Natural killer cell (primary cell): ENCODE results near the gene RACK1. TPM values are rescaled to one million over a fixed set of nuclear protein-coding genes. Genes with fewer than 3 reads are reported as not detected.

Experiments used
- ATAC-seq, 3 donors: fragments of 150-1000 bp in 2 of 3; fragments of 200-7000 bp in 1 of 3; cut with Tn5 transposase; 1 replicate in 1 of 3; 2 replicates in 2 of 3; pipeline ENCODE4 v1.10.0; 2021; ENCODE audit warnings: mild to moderate bottlenecking in 2 of 3, moderate library complexity in 2 of 3
- DNase-seq, 2 donors: peaks; one replicate each; pipeline versions ENCODE4 v3.0.0 to v3.0.0-alpha.2; 2013 to 2021; ENCODE audit warnings: mixed read lengths in 1 of 2
- H3K27ac ChIP-seq: one replicate; pipeline ENCODE4 v1.5.1; 2013; ENCODE audit warnings: mild to moderate bottlenecking, low read length
- H3K27me3 ChIP-seq: one replicate; pipeline ENCODE4 v1.6.1; 2013; ENCODE audit warnings: low read length; ENCODE audit not compliant: control insufficient read depth, insufficient read depth
- H3K36me3 ChIP-seq: one replicate; pipeline ENCODE4 v1.6.1; 2013; ENCODE audit warnings: low read length; ENCODE audit not compliant: control insufficient read depth, insufficient read depth
- H3K4me1 ChIP-seq: one replicate; pipeline ENCODE4 v1.6.1; 2013; ENCODE audit warnings: low read length; ENCODE audit not compliant: control insufficient read depth, insufficient read depth
- H3K4me3 ChIP-seq: one replicate; pipeline ENCODE4 v1.5.1; 2013; ENCODE audit warnings: low read length
- H3K9me3 ChIP-seq: one replicate; pipeline ENCODE4 v1.6.1; 2013; ENCODE audit warnings: low read length; ENCODE audit not compliant: control insufficient read depth, insufficient read depth
- H3K27ac Mint-ChIP-seq, 2 donors: one replicate each; pipeline ENCODE4 v1.8.0; 2022; ENCODE audit warnings: mild to moderate bottlenecking in 2 of 2, mixed read lengths in 2 of 2, moderate library complexity in 1 of 2
- H3K27me3 Mint-ChIP-seq, 2 donors: one replicate each; pipeline ENCODE4 v1.8.0; 2022; ENCODE audit warnings: low read depth in 2 of 2, mixed read lengths in 2 of 2
- H3K36me3 Mint-ChIP-seq: one replicate; pipeline ENCODE4 v1.8.0; 2022; ENCODE audit warnings: mixed read lengths
- H3K4me1 Mint-ChIP-seq, 2 donors: one replicate each; pipeline ENCODE4 v1.8.0; 2022; ENCODE audit warnings: mixed read lengths in 2 of 2
- H3K4me3 Mint-ChIP-seq: one replicate; pipeline ENCODE4 v1.8.0; 2022; ENCODE audit warnings: mild to moderate bottlenecking, moderate library complexity, mixed read lengths
- H3K9me3 Mint-ChIP-seq, 2 donors: one replicate each; pipeline ENCODE4 v1.8.0; 2022; ENCODE audit warnings: mixed read lengths in 2 of 2
- CTCF ChIP-seq: fragments of 200-600 bp; IDR thresholded peaks from one replicate; pipeline ENCODE4 v1.8.0; 2022; ENCODE audit warnings: antibody characterized with exemption
- WGBS: methylation state at CpG from one replicate; pipeline ENCODE4 v1.1.7; 2013; ENCODE audit warnings: missing lambda C conversion rate; ENCODE audit not compliant: insufficient coverage; 5-methylcytosine and 5-hydroxymethylcytosine counted together
- intact Hi-C: fragments of 100-400 bp; cut with micrococcal nuclease; formaldehyde crosslinking; loops from one replicate; pipeline ENCODE4 v1.14.2; 2022
- total RNA-seq, 4 donors: library from RNA; stranded (reverse); fragments of 120-200 nt in 1 of 4; gene quantifications; one replicate each; pipeline versions ENCODE4 v1.2.3 to v1.2.4, GENCODE V29; 2013 to 2022

RACK1 gene
- total RNA-seq, 3 donors from 2014 or later (not counting 1 experiment from before 2014, with no cell fraction given): 1,089 to 1,233 (median 1,138) TPM

GRCh38 chr5:181258576-181258975, 14.9 kb upstream of the RACK1 start:
- no peak for DNase-seq
- WGBS: 80% methylated on average over 3 of the region's 3 CpGs
- TF ChIP-seq CTCF: no peak
- H3K9me3 ChIP-seq: no peaks in the 10 kb centered on the region
- intact Hi-C loops: no loop called here
- H3K36me3 ChIP-seq: peaks cover 22% of the 10 kb centered on the region
- H3K27me3 ChIP-seq: no peaks in the 10 kb centered on the region
- no peak for ATAC-seq
- H3K4me3 Mint-ChIP-seq: peak overlapping the region; percentile 99
- no peaks in the 10 kb centered on the region for H3K9me3 Mint-ChIP-seq
- H3K36me3 Mint-ChIP-seq: no peaks in the 10 kb centered on the region
- peaks cover 41% of the 10 kb centered on the region for H3K4me1 ChIP-seq
- no peaks in the 10 kb centered on the region for H3K27me3 Mint-ChIP-seq
- H3K27ac Mint-ChIP-seq: peak overlapping the region; percentile 98 to 99
- H3K27ac ChIP-seq: no peak overlapping the region
- peak overlapping the region; percentile 92 for H3K4me3 ChIP-seq
- H3K4me1 Mint-ChIP-seq: peaks cover 58 to 61% of the 10 kb centered on the region in 2 donors

- no peaks in the 10 kb centered on the region for H3K27me3 Mint-ChIP-seq
- Histone ChIP-seq H3K27ac (no peak overlapping the region), H3K9me3 (no peaks in the 10 kb centered on the region), H3K4me3 (no peak overlapping the region), H3K36me3 (peaks cover 28% of the 10 kb centered on the region), H3K4me1 (peaks cover 30% of the 10 kb centered on the region), H3K27me3 (no peaks in the 10 kb centered on the region)
- peak overlapping the region; percentile 22 to 98 for H3K27ac Mint-ChIP-seq
- ATAC-seq: no peak
- TF ChIP-seq CTCF: no peak
- intact Hi-C loops: no loop called here
- WGBS: 91% methylated on average over 7 of the region's 7 CpGs
- DNase-seq: no peak
- no peaks in the 10 kb centered on the region for H3K9me3 Mint-ChIP-seq
- no peaks in the 10 kb centered on the region for H3K36me3 Mint-ChIP-seq
- H3K4me1 Mint-ChIP-seq: peaks cover 65 to 66% of the 10 kb centered on the region in 2 donors
- no peak overlapping the region for H3K4me3 Mint-ChIP-seq
Observed at GRCh38 chr5:181255836-181256578, 12.3 kb upstream of the RACK1 start.

- no peak for TF ChIP-seq CTCF
- Histone ChIP-seq H3K9me3 (no peaks in the 10 kb centered on the region), H3K27ac (no peak overlapping the region), H3K4me1 (peaks cover 25% of the 10 kb centered on the region), H3K36me3 (peaks cover 28% of the 10 kb centered on the region), H3K27me3 (no peaks in the 10 kb centered on the region), H3K4me3 (no peak overlapping the region)
- WGBS: 82% methylated on average over 1 of the region's 1 CpG
- H3K36me3 Mint-ChIP-seq: no peaks in the 10 kb centered on the region
- H3K27me3 Mint-ChIP-seq: no peaks in the 10 kb centered on the region
- H3K9me3 Mint-ChIP-seq: no peaks in the 10 kb centered on the region
- H3K4me1 Mint-ChIP-seq: peaks cover 63% of the 10 kb centered on the region in 2 donors
- peak overlapping the region in 1 of 2 donors; percentile 98 for H3K27ac Mint-ChIP-seq
- ATAC-seq (no peak), DNase-seq (no peak)
- no peak overlapping the region for H3K4me3 Mint-ChIP-seq
- intact Hi-C loops: no loop called here
Observed at GRCh38 chr5:181255276-181255675, 11.6 kb upstream of the RACK1 start.
